NCI-H226 (cell line): ENCODE results near the gene GABRR3.

Experiments
- DNase-seq: peaks from one replicate; pipeline ENCODE4 v3.0.0-alpha.2; 2015

GABRR3 gene

GRCh38 chr3:98035208-98035607, at the start of gene GABRR3:
GABRR3 (minus strand) TSS chr3:98035315; CDS start chr3:98034987, 328 bp downstream.
- no peak for DNase-seq

- no peak for DNase-seq
Observed at GRCh38 chr3:98073486-98073885, 38.4 kb upstream of the GABRR3 start.

GRCh38 chr3:98070840-98071239, 35.7 kb upstream of the GABRR3 start:
- no peak for DNase-seq

- no peak for DNase-seq
Observed at GRCh38 chr3:98068824-98069223, 33.7 kb upstream of the GABRR3 start.

- peak; percentile 3 for DNase-seq
Observed at GRCh38 chr3:98058244-98058960, 23.3 kb upstream of the GABRR3 start.

GRCh38 chr3:98057631-98058030, 22.5 kb upstream of the GABRR3 start:
- DNase-seq, result no peak

GRCh38 chr3:98056035-98056434, 20.9 kb upstream of the GABRR3 start:
- no peak for DNase-seq

GRCh38 chr3:98049271-98049670, 14.2 kb upstream of the GABRR3 start:
- no peak for DNase-seq

GRCh38 chr3:98048586-98048985, 13.5 kb upstream of the GABRR3 start:
- no peak for DNase-seq

GRCh38 chr3:98041350-98041749, 6.2 kb upstream of the GABRR3 start:
- no peak for DNase-seq

- DNase-seq, result peak; percentile 59
Observed at GRCh38 chr3:98039322-98040024, 4.4 kb upstream of the GABRR3 start.

- no peak for DNase-seq
Observed at GRCh38 chr3:98038876-98039275, 3.8 kb upstream of the GABRR3 start.

GRCh38 chr3:98038286-98038685, 3.2 kb upstream of the GABRR3 start:
- no peak for DNase-seq

- no peak for DNase-seq
Observed at GRCh38 chr3:98034486-98034885, 629 bp downstream of the GABRR3 start.

GRCh38 chr3:98034036-98034435, 1.1 kb downstream of the GABRR3 start:
- DNase-seq, result no peak

GRCh38 chr3:98032904-98033303, 2.2 kb downstream of the GABRR3 start:
- DNase-seq, result no peak

GRCh38 chr3:98032265-98032664, 2.9 kb downstream of the GABRR3 start:
- no peak for DNase-seq

GRCh38 chr3:98029083-98029482, 6.0 kb downstream of the GABRR3 start:
- DNase-seq, result no peak

- DNase-seq, result no peak
Observed at GRCh38 chr3:98027085-98027446, 8.0 kb downstream of the GABRR3 start.

- no peak for DNase-seq
Observed at GRCh38 chr3:98026425-98027084, 8.6 kb downstream of the GABRR3 start.

- no peak for DNase-seq
Observed at GRCh38 chr3:98025392-98025945, 9.6 kb downstream of the GABRR3 start.

- peak; percentile 46 for DNase-seq
Observed at GRCh38 chr3:98022978-98023820, 11.9 kb downstream of the GABRR3 start.
